Hair follicular keratinocyte (primary cell): ENCODE data around the gene KRTAP6-1. TPM values are rescaled to one million over a fixed set of nuclear protein-coding genes. Genes with fewer than 3 reads are reported as not detected.

Source experiments
- total RNA-seq: library from RNA; depleted of rRNA; stranded (reverse); fragments of >200 nt; gene quantifications from 2 replicates; pipeline ENCODE4 v1.2.3, GENCODE V29; 2015

The KRTAP6-1 gene
- not detected in 2 replicates for total RNA-seq

GRCh38 chr21:30613836-30614235, at the start of gene KRTAP6-1:
Gene KRTAP6-1 (minus strand): TSS chr21:30613930. CDS start chr21:30613904, 26 bp downstream.

GRCh38 chr21:30642564-30642963, 28.8 kb upstream of the KRTAP6-1 start, which contains the start of gene KRTAP20-3:
Gene KRTAP20-3 (plus strand): TSS chr21:30642864.

GRCh38 chr21:30634906-30635305, 21.2 kb upstream of the KRTAP6-1 start, which contains the start of gene KRTAP20-2:
Gene KRTAP20-2 (plus strand): TSS chr21:30635206. CDS start chr21:30635264, 58 bp downstream.

GRCh38 chr21:30620522-30620921, 6.8 kb upstream of the KRTAP6-1 start, which contains the start of gene KRTAP20-4:
Gene KRTAP20-4 (plus strand): TSS chr21:30620627.

GRCh38 chr21:30616125-30616524, 2.4 kb upstream of the KRTAP6-1 start, which contains the start of gene KRTAP20-1:
Gene KRTAP20-1 (plus strand): TSS chr21:30616425. CDS start chr21:30616455, 30 bp downstream.

GRCh38 chr21:30600787-30601186, 12.9 kb downstream of the KRTAP6-1 start, which contains the start of gene KRTAP22-1:
Gene KRTAP22-1 (plus strand): TSS chr21:30601087.

GRCh38 chr21:30598802-30599201, 14.9 kb downstream of the KRTAP6-1 start, which contains the start of gene KRTAP6-2:
Gene KRTAP6-2 (minus strand): TSS chr21:30598902. CDS start chr21:30598874, 28 bp downstream.

GRCh38 chr21:30592140-30592539, 21.6 kb downstream of the KRTAP6-1 start, which contains the start of gene KRTAP6-3:
Gene KRTAP6-3 (plus strand): TSS chr21:30592440. CDS start chr21:30592446, 6 bp downstream.

GRCh38 chr21:30590297-30590696, 23.4 kb downstream of the KRTAP6-1 start, which contains the start of gene KRTAP22-2:
Gene KRTAP22-2 (minus strand): TSS chr21:30590397.

Other genes starting within 250 kb of the KRTAP6-1 start
- not detected in 2 replicates for gene KRTAP13-2, start 241.7 kb downstream of the KRTAP6-1 start, total RNA-seq
- gene KRTAP13-1, start 217.9 kb downstream of the KRTAP6-1 start, total RNA-seq, result not detected in 2 replicates
- gene KRTAP13-3, start 188.0 kb downstream of the KRTAP6-1 start, total RNA-seq, result not detected in 2 replicates
- gene KRTAP13-4, start 183.7 kb downstream of the KRTAP6-1 start, total RNA-seq, result not detected in 2 replicates
- not detected in 2 replicates for gene KRTAP15-1, start 173.7 kb downstream of the KRTAP6-1 start, total RNA-seq
- gene KRTAP19-1, start 133.6 kb downstream of the KRTAP6-1 start, total RNA-seq, result not detected in 2 replicates
- gene KRTAP19-2, start 126.5 kb downstream of the KRTAP6-1 start, total RNA-seq, result not detected in 2 replicates
- gene KRTAP19-3, start 121.9 kb downstream of the KRTAP6-1 start, total RNA-seq, result not detected in 2 replicates
- not detected in 2 replicates for gene KRTAP19-4, start 116.8 kb downstream of the KRTAP6-1 start, total RNA-seq
- gene KRTAP19-5, start 111.8 kb downstream of the KRTAP6-1 start, total RNA-seq, result not detected in 2 replicates
- not detected in 2 replicates for gene KRTAP19-6, start 72.1 kb downstream of the KRTAP6-1 start, total RNA-seq
- gene KRTAP19-7, start 52.6 kb downstream of the KRTAP6-1 start, total RNA-seq, result not detected in 2 replicates
- gene KRTAP22-2, start 23.5 kb downstream of the KRTAP6-1 start, total RNA-seq, result not detected in 2 replicates
- gene KRTAP6-3, start 21.5 kb downstream of the KRTAP6-1 start, total RNA-seq, result not detected in 2 replicates
- not detected in 2 replicates for gene KRTAP6-2, start 15.0 kb downstream of the KRTAP6-1 start, total RNA-seq
- not detected in 2 replicates for gene KRTAP22-1, start 12.8 kb downstream of the KRTAP6-1 start, total RNA-seq
- not detected in 2 replicates for gene KRTAP20-1, start 2.5 kb upstream of the KRTAP6-1 start, total RNA-seq
- not detected in 2 replicates for gene KRTAP20-4, start 6.7 kb upstream of the KRTAP6-1 start, total RNA-seq
- gene KRTAP20-2, start 21.3 kb upstream of the KRTAP6-1 start, total RNA-seq, result not detected in 2 replicates
- gene KRTAP20-3, start 28.9 kb upstream of the KRTAP6-1 start, total RNA-seq, result not detected in 2 replicates
- not detected in 2 replicates for gene KRTAP21-3, start 104.8 kb upstream of the KRTAP6-1 start, total RNA-seq
- gene KRTAP21-2, start 133.3 kb upstream of the KRTAP6-1 start, total RNA-seq, result not detected in 2 replicates
- gene KRTAP21-1, start 141.5 kb upstream of the KRTAP6-1 start, total RNA-seq, result not detected in 2 replicates
- gene KRTAP8-1, start 199.3 kb upstream of the KRTAP6-1 start, total RNA-seq, result not detected in 2 replicates
- gene KRTAP7-1, start 215.8 kb upstream of the KRTAP6-1 start, total RNA-seq, result not detected in 2 replicates